ENCODE measurements around the gene CEACAM19. TPM values are rescaled to one million over a fixed set of nuclear protein-coding genes. Genes with fewer than 3 reads are reported as not detected.

Gene CEACAM19
- total RNA-seq, 4 donors from 2014 or later, result 2.3 to 7.6 (median 4.6) TPM

GRCh38 chr19:44701228-44701627, 29.9 kb downstream of the CEACAM19 start:
- Histone ChIP-seq H3K9me3 (no peaks in the 10 kb centered on the region), H3K4me3 (no peak overlapping the region), H3K4me1 (no peaks in the 10 kb centered on the region), H3K36me3 (no peaks in the 10 kb centered on the region), H3K27ac (no peak overlapping the region), H3K27me3 (peaks cover 0 to 6% (median 0%) of the 10 kb centered on the region in 4 donors)
- TF ChIP-seq POLR2A (IDR thresholded peaks at IDR 0.05), result no peak
- no peak for TF ChIP-seq CTCF (IDR thresholded peaks at IDR 0.05)
- intact Hi-C loops (cut with DNase I), result no loop called here
- WGBS, 2 donors, result 73% methylated on average over 6 of the region's 15 CpGs; no CpG with 5 or more reads in 1 of the 2 donors
- DNase-seq, result no peak

GRCh38 chr19:44702551-44703176, 31.4 kb downstream of the CEACAM19 start:
- H3K4me3 ChIP-seq, result no peak overlapping the region
- H3K9me3 ChIP-seq, result no peaks in the 10 kb centered on the region
- H3K36me3 ChIP-seq, result no peaks in the 10 kb centered on the region
- H3K4me1 ChIP-seq, result no peaks in the 10 kb centered on the region
- TF ChIP-seq POLR2A (IDR thresholded peaks at IDR 0.05), result no peak
- no peak for TF ChIP-seq CTCF (IDR thresholded peaks at IDR 0.05)
- H3K27ac ChIP-seq, result no peak overlapping the region
- 77 to 87% methylated on average over 12 to 14 of the region's 17 CpGs for WGBS, 2 donors
- intact Hi-C loops (cut with DNase I), result no loop called here
- no peak for DNase-seq
- peaks cover 0 to under 1% (median 0%) of the 10 kb centered on the region in 4 donors for H3K27me3 ChIP-seq

GRCh38 chr19:44703336-44704078, 32.2 kb downstream of the CEACAM19 start:
- Histone ChIP-seq H3K4me3 (no peak overlapping the region), H3K27me3 (no peaks in the 10 kb centered on the region), H3K9me3 (no peaks in the 10 kb centered on the region), H3K4me1 (no peaks in the 10 kb centered on the region), H3K27ac (no peak overlapping the region), H3K36me3 (no peaks in the 10 kb centered on the region)
- no peak for TF ChIP-seq POLR2A (IDR thresholded peaks at IDR 0.05)
- no peak for TF ChIP-seq CTCF (IDR thresholded peaks at IDR 0.05)
- 92 to 100% methylated on average over 9 to 11 of the region's 28 CpGs for WGBS, 2 donors
- DNase-seq, result no peak
- intact Hi-C loops (cut with DNase I), result no loop called here

- no peaks in the 10 kb centered on the region for H3K27me3 ChIP-seq
- 79 to 90% methylated on average over 1 of the region's 1 CpG for WGBS, 2 donors
- H3K27ac ChIP-seq, result no peak overlapping the region
- intact Hi-C loops (cut with DNase I), result no loop called here
- DNase-seq, result no peak
- no peaks in the 10 kb centered on the region for H3K36me3 ChIP-seq
- H3K4me3 ChIP-seq, result no peak overlapping the region
- no peaks in the 10 kb centered on the region for H3K4me1 ChIP-seq
- TF ChIP-seq POLR2A (IDR thresholded peaks at IDR 0.05), result no peak
- no peak for TF ChIP-seq CTCF (IDR thresholded peaks at IDR 0.05)
- H3K9me3 ChIP-seq, result no peaks in the 10 kb centered on the region
These were observed 33.7 kb downstream of the CEACAM19 start for GRCh38 chr19:44704982-44705381.

GRCh38 chr19:44705502-44706010, 34.3 kb downstream of the CEACAM19 start:
- no peak overlapping the region for H3K4me3 ChIP-seq
- TF ChIP-seq POLR2A (IDR thresholded peaks at IDR 0.05), result no peak
- TF ChIP-seq CTCF (IDR thresholded peaks at IDR 0.05), result no peak
- no peak for DNase-seq
- no peaks in the 10 kb centered on the region for H3K27me3 ChIP-seq
- no peaks in the 10 kb centered on the region for H3K4me1 ChIP-seq
- no peaks in the 10 kb centered on the region for H3K36me3 ChIP-seq
- intact Hi-C loops (cut with DNase I), result no loop called here
- WGBS, 2 donors, result 89 to 94% methylated on average over 9 to 11 of the region's 12 CpGs
- H3K9me3 ChIP-seq, result no peaks in the 10 kb centered on the region
- H3K27ac ChIP-seq, result no peak overlapping the region
